H1 (cell line): ENCODE results near the gene PLXNB3. TPM values are rescaled to one million over a fixed set of nuclear protein-coding genes. Genes with fewer than 3 reads are reported as not detected.

Source experiments
- CTCF ChIA-PET: fragments of 300-600 bp; sonication (Branson Sonifier 250); formaldehyde crosslinking; loops from one replicate; lab custom pipeline; 2021; ENCODE audit not compliant: partially characterized antibody; lab: Charles Lee
- POLR2A ChIA-PET: fragments of 300-600 bp; sonication (Branson Sonifier 250); formaldehyde crosslinking; loops from one replicate; lab custom pipeline; 2021; ENCODE audit warnings: inconsistent platforms; ENCODE audit not compliant: partially characterized antibody; lab: Charles Lee
- DNase-seq, 2 experiments: peaks; one replicate each; pipeline versions ENCODE4 v3.0.0 to v3.0.0-alpha.2; 2010 to 2022; ENCODE audit warnings: low spot score in 2 of 2, low read depth in 1 of 2, mixed read lengths in 1 of 2
- FAIRE-seq: peaks from 2 replicates; lab custom pipeline; 2011; peaks lifted over from hg19 to GRCh38; lab: Jason Lieb, UNC
- H2AFZ ChIP-seq: 2 replicates; pipeline ENCODE4 v1.8.1; 2012; ENCODE audit warnings: low read length, inconsistent platforms
- H2AK5ac ChIP-seq: 2 replicates; pipeline ENCODE4 v1.6.1; 2013; ENCODE audit warnings: low read depth, low read length
- H2BK120ac ChIP-seq: replicated peaks from 2 replicates; pipeline ENCODE3; 2013; ENCODE audit warnings: low read depth, low read length, inconsistent platforms
- H2BK12ac ChIP-seq: 2 replicates; pipeline ENCODE4 v1.6.1; 2013; ENCODE audit warnings: low read depth, low read length
- H2BK15ac ChIP-seq: 2 replicates; pipeline ENCODE4 v1.6.1; 2013; ENCODE audit warnings: low read length
- H2BK20ac ChIP-seq: 2 replicates; pipeline ENCODE4 v1.6.1; 2013; ENCODE audit warnings: low read length
- H2BK5ac ChIP-seq: 2 replicates; pipeline ENCODE4 v1.6.1; 2013; ENCODE audit warnings: low read depth, low read length
- H3K14ac ChIP-seq: 2 replicates; pipeline ENCODE4 v1.6.1; 2013; ENCODE audit warnings: inconsistent platforms; ENCODE audit not compliant: insufficient read length
- H3K18ac ChIP-seq: 2 replicates; pipeline ENCODE4 v1.6.1; 2013; ENCODE audit warnings: low read length; ENCODE audit errors: extremely low read depth
- H3K23ac ChIP-seq: 2 replicates; pipeline ENCODE4 v1.6.1; 2013; ENCODE audit warnings: inconsistent platforms; ENCODE audit not compliant: insufficient read length
- H3K23me2 ChIP-seq: 2 replicates; pipeline ENCODE4 v1.6.1; 2013; ENCODE audit warnings: low read depth, low read length
- H3K27ac ChIP-seq: 2 replicates; pipeline ENCODE4 v1.6.1; 2011; ENCODE audit warnings: low read depth, low read length, inconsistent platforms
- H3K27me3 ChIP-seq, 4 experiments: replicated peaks in 1 of 4; 1 replicate in 1 of 4; 2 replicates in 3 of 4; pipeline versions ENCODE4 v1.6.1 to v1.8.1; 2011 to 2013; ENCODE audit warnings: low read length in 3 of 4, mild to moderate bottlenecking in 3 of 4, inconsistent platforms in 2 of 4, mixed read lengths in 2 of 4, moderate library complexity in 1 of 4; ENCODE audit not compliant: control insufficient read depth in 3 of 4, insufficient read depth in 3 of 4; ENCODE audit errors: extremely low read depth in 1 of 4
- H3K36me3 ChIP-seq, 4 experiments: 2 replicates each; pipeline versions ENCODE4 v1.6.1 to v1.8.1; 2011 to 2013; ENCODE audit warnings: mild to moderate bottlenecking in 4 of 4, low read length in 3 of 4, moderate library complexity in 2 of 4, control low read depth in 1 of 4, inconsistent platforms in 1 of 4; ENCODE audit not compliant: insufficient read depth in 4 of 4, control insufficient read depth in 2 of 4
- H3K4ac ChIP-seq: replicated peaks from 2 replicates; pipeline ENCODE3; 2013; ENCODE audit warnings: low read length, low read depth, mixed read lengths, inconsistent platforms; ENCODE audit not compliant: insufficient read length
- H3K4me1 ChIP-seq, 4 experiments: replicated peaks in 1 of 4; 1 replicate in 1 of 4; 2 replicates in 3 of 4; pipeline versions ENCODE4 v1.6.1 to v1.8.1; 2011 to 2013; ENCODE audit warnings: low read length in 3 of 4, inconsistent platforms in 2 of 4, mixed read lengths in 1 of 4; ENCODE audit not compliant: insufficient read depth in 4 of 4, control insufficient read depth in 3 of 4
- H3K4me2 ChIP-seq, 2 experiments: 2 replicates each; pipeline versions ENCODE4 v1.6.1 to v1.8.1; 2011 to 2013; ENCODE audit warnings: low read depth in 2 of 2, low read length in 2 of 2, control low read depth in 1 of 2, inconsistent platforms in 1 of 2, mild to moderate bottlenecking in 1 of 2; ENCODE audit not compliant: insufficient read depth in 1 of 2
- H3K4me3 ChIP-seq, 4 experiments: fragments of 200-600, 300-600 bp in 1 of 4; sonication (generic), shearing (Covaris generic), sonication (Bioruptor Twin) in 1 of 4; 2 replicates each; pipeline versions ENCODE4 v1.5.1 to v1.8.1; 2011 to 2016; ENCODE audit warnings: low read length in 4 of 4, low read depth in 3 of 4, control low read depth in 2 of 4, inconsistent platforms in 2 of 4, mild to moderate bottlenecking in 2 of 4, mixed read lengths in 1 of 4, moderate library complexity in 1 of 4; ENCODE audit not compliant: insufficient read depth in 2 of 4; ENCODE audit errors: extremely low read depth in 1 of 4
- H3K56ac ChIP-seq: replicated peaks from 2 replicates; pipeline ENCODE3; 2013; ENCODE audit warnings: low read depth, mild to moderate bottlenecking, mixed read lengths, low read length, inconsistent platforms; ENCODE audit not compliant: insufficient read length
- H3K79me1 ChIP-seq: 2 replicates; pipeline ENCODE4 v1.6.1; 2013; ENCODE audit warnings: low read depth, low read length, control low read depth
- H3K79me2 ChIP-seq, 2 experiments: 2 replicates each; pipeline versions ENCODE4 v1.6.1 to v1.8.1; 2012 to 2013; ENCODE audit warnings: low read length in 2 of 2, mild to moderate bottlenecking in 2 of 2, inconsistent platforms in 1 of 2; ENCODE audit not compliant: insufficient read depth in 2 of 2, control insufficient read depth in 1 of 2
- H3K9ac ChIP-seq, 4 experiments: replicated peaks in 1 of 4; 1 replicate in 1 of 4; 2 replicates in 3 of 4; pipeline versions ENCODE4 v1.6.1 to v1.8.1; 2011 to 2013; ENCODE audit warnings: low read depth in 3 of 4, low read length in 3 of 4, control low read depth in 2 of 4, mild to moderate bottlenecking in 2 of 4, moderate library complexity in 2 of 4, inconsistent platforms in 1 of 4; ENCODE audit errors: extremely low read depth in 1 of 4
- H3K9me3 ChIP-seq, 2 experiments: 2 replicates each; pipeline versions ENCODE4 v1.6.1 to v1.8.1; 2012 to 2013; ENCODE audit warnings: mild to moderate bottlenecking in 2 of 2, moderate library complexity in 2 of 2, control low read depth in 1 of 2, inconsistent platforms in 1 of 2, low read depth in 1 of 2, low read length in 1 of 2, mixed read lengths in 1 of 2; ENCODE audit not compliant: insufficient read depth in 2 of 2
- H4K20me1 ChIP-seq, 2 experiments: replicated peaks in 1 of 2; 2 replicates each; pipeline versions ENCODE3 to v1.8.1; 2011 to 2013; ENCODE audit warnings: inconsistent platforms in 2 of 2, low read length in 2 of 2, mild to moderate bottlenecking in 1 of 2; ENCODE audit not compliant: insufficient read depth in 2 of 2, control insufficient read depth in 1 of 2
- H4K5ac ChIP-seq: 2 replicates; pipeline ENCODE4 v1.6.1; 2013; ENCODE audit warnings: low read length, low read depth, mixed read lengths, inconsistent platforms; ENCODE audit not compliant: insufficient read length
- H4K8ac ChIP-seq: 2 replicates; pipeline ENCODE4 v1.8.0; 2013; ENCODE audit warnings: mild to moderate bottlenecking, moderate library complexity, low read length, inconsistent platforms; ENCODE audit not compliant: insufficient read depth; ENCODE audit errors: extremely low read depth
- H4K91ac ChIP-seq: replicated peaks from 2 replicates; pipeline ENCODE3; 2013; ENCODE audit warnings: low read length, mixed read lengths, inconsistent platforms; ENCODE audit not compliant: insufficient read length
- BRCA1 ChIP-seq: IDR thresholded peaks from 2 replicates; pipeline ENCODE4 v1.6.1; 2012; ENCODE audit warnings: low read depth, low read length, improper control_type of control experiment
- EP300 ChIP-seq, 2 experiments: IDR thresholded peaks; 1 replicate in 1 of 2; 2 replicates in 1 of 2; pipeline ENCODE4 v1.6.1; 2011 to 2012; ENCODE audit warnings: low read depth in 2 of 2, low read length in 2 of 2, mild to moderate bottlenecking in 2 of 2, borderline replicate concordance in 1 of 2, inconsistent platforms in 1 of 2, moderate library complexity in 1 of 2
- GTF2F1 ChIP-seq: IDR thresholded peaks from 2 replicates; pipeline ENCODE4 v1.6.1; 2012; ENCODE audit warnings: low read depth, low read length, improper control_type of control experiment, borderline replicate concordance
- HDAC6 ChIP-seq: IDR thresholded peaks from one replicate; pipeline ENCODE4 v1.7.1; 2012; ENCODE audit warnings: low read depth, mild to moderate bottlenecking, inconsistent platforms, low read length, moderate library complexity
- KDM4A ChIP-seq: IDR thresholded peaks from one replicate; pipeline ENCODE4 v1.7.1; 2012; ENCODE audit warnings: low read depth, mild to moderate bottlenecking, moderate library complexity, low read length, inconsistent platforms; ENCODE audit not compliant: severe bottlenecking
- MAFK ChIP-seq: IDR thresholded peaks from 2 replicates; pipeline ENCODE4 v1.6.1; 2012; ENCODE audit warnings: low read depth, mild to moderate bottlenecking, improper control_type of control experiment, low read length
- RNF2 ChIP-seq: fragments of 200-900, 300-1000 bp; sonication (generic); IDR thresholded peaks from 2 replicates; pipeline ENCODE4 v1.7.1; 2016; ENCODE audit warnings: borderline replicate concordance, low read depth, mild to moderate bottlenecking, antibody characterized with exemption, low read length; ENCODE audit not compliant: poor library complexity, severe bottlenecking; ENCODE audit errors: missing control alignments
- SP4 ChIP-seq: IDR thresholded peaks from 2 replicates; pipeline ENCODE4 v1.6.1; 2012; ENCODE audit warnings: low read length, inconsistent platforms
- TBP ChIP-seq: IDR thresholded peaks from 2 replicates; pipeline ENCODE4 v1.6.1; 2011; ENCODE audit warnings: low read depth, low read length, improper control_type of control experiment
- ZNF274 ChIP-seq: IDR thresholded peaks from 2 replicates; pipeline ENCODE4 v1.7.0; 2012; ENCODE audit warnings: low read length, borderline replicate concordance; ENCODE audit errors: extremely low read depth
- WGBS, 2 experiments: shearing (Covaris generic) in 1 of 2; methylation state at CpG; one replicate each; pipeline versions ENCODE4 v1.1.6 to v1.1.7; 2013 to 2015; ENCODE audit warnings: low lambda C conversion rate in 2 of 2, mixed read lengths in 2 of 2, inconsistent platforms in 1 of 2, low coverage in 1 of 2, missing lambda C conversion rate in 1 of 2; ENCODE audit not compliant: insufficient replicate concordance in 2 of 2, insufficient coverage in 1 of 2, insufficient read length in 1 of 2; ENCODE audit errors: extremely low coverage in 1 of 2, missing lambda C conversion rate in 1 of 2; 5-methylcytosine and 5-hydroxymethylcytosine counted together
- polyA plus RNA-seq, 7 experiments: library from polyadenylated mRNA; depleted of rRNA in 3 of 7; stranded (reverse) in 5 of 7; unstranded in 2 of 7; fragments of >200 nt in 5 of 7; fragments of 200-250 nt in 2 of 7; gene quantifications; 1 replicate in 5 of 7; 2 replicates in 1 of 7; 4 replicates in 1 of 7; pipeline versions ENCODE4 v1.2.1 to v1.2.3, GENCODE V29; 2011 to 2013; ENCODE audit warnings: missing spikeins in 2 of 7, mixed read lengths in 2 of 7
- total RNA-seq: library from RNA; stranded (reverse); fragmentation: NEBNext Ultra II Directional; extraction: Animal tissue kit (Norgen Biotek cat#: 25700); gene quantifications from 2 replicates; pipeline ENCODE4 v1.2.1, GENCODE V29; 2021

Gene PLXNB3
- total and polyA plus RNA-seq, 2 of the 8 experiments (the other 6 are each of a cell fraction or from before 2014, with no cell fraction given): 1.2 to 2.7 TPM

GRCh38 chrX:153765138-153766079 lies 1.4 kb downstream of the PLXNB3 start:
- H4K8ac ChIP-seq: no peak overlapping the region
- H3K79me2 ChIP-seq: no peaks in the 10 kb centered on the region
- no peak overlapping the region for H3K18ac ChIP-seq
- ChIA-PET CTCF (interaction anchor here (1.0 to 2.3 kb wide), 8 partner anchors 13 to 183 kb away, joined by 3 to 7 read pairs (median 4); no protein-coding TSS in a partner anchor), POLR2A (interaction anchor here (0.7 to 3.0 kb wide), 6 partner anchors 10 to 161 kb away, joined by 3 to 13 read pairs (median 3); partner anchors contain the start of gene ARHGAP4)
- no peaks in the 10 kb centered on the region for H3K79me1 ChIP-seq
- FAIRE-seq (no peak), DNase-seq (no peak)
- H3K4me2 ChIP-seq: no peak overlapping the region
- peak overlapping the region; percentile 54 for H4K91ac ChIP-seq
- H4K5ac ChIP-seq: no peak overlapping the region
- H3K36me3 ChIP-seq: no peaks in the 10 kb centered on the region
- no peak overlapping the region for H2AK5ac ChIP-seq
- no peaks in the 10 kb centered on the region for H4K20me1 ChIP-seq
- no peaks in the 10 kb centered on the region for H3K9me3 ChIP-seq
- no peak overlapping the region for H3K4ac ChIP-seq
- no peaks in the 10 kb centered on the region for H3K27me3 ChIP-seq
- H3K23ac ChIP-seq: no peak overlapping the region
- H3K56ac ChIP-seq: no peak overlapping the region
- H3K9ac ChIP-seq: no peak overlapping the region
- H3K4me3 ChIP-seq: no peak overlapping the region
- no peak overlapping the region for H2AFZ ChIP-seq
- no peak overlapping the region for H2BK15ac ChIP-seq
- no peak overlapping the region for H3K14ac ChIP-seq
- H2BK120ac ChIP-seq: no peak overlapping the region
- H3K23me2 ChIP-seq: no peaks in the 10 kb centered on the region
- H3K4me1 ChIP-seq: peaks cover 0 to 8% (median 4%) of the 10 kb centered on the region in 4 experiments; a peak in 5 of 7 replicates
- H2BK5ac ChIP-seq: no peak overlapping the region
- 93% methylated on average over 9 of the region's 27 CpGs; no CpG with 5 or more reads in 1 of the 2 experiments for WGBS, 2 experiments
- H2BK20ac ChIP-seq: no peak overlapping the region
- no peak overlapping the region for H2BK12ac ChIP-seq
- no peak for TF ChIP-seq ZNF274
- no peak for TF ChIP-seq HDAC6
- no peak for TF ChIP-seq EP300 (IDR thresholded peaks at IDR 0.05; ENCODE audit: borderline replicate concordance in 1 of 2, low read depth in 2 of 2, low read length in 2 of 2)
- TF ChIP-seq BRCA1: no peak
- TF ChIP-seq RNF2: no peak
- TF ChIP-seq TBP: no peak
- no peak for TF ChIP-seq SP4
- no peak for TF ChIP-seq MAFK
- no peak for TF ChIP-seq KDM4A
- TF ChIP-seq GTF2F1: no peak
- H3K27ac ChIP-seq: no peak overlapping the region
